ENCODE results near the gene SUGCT.
A peak's percentile ranks its signal among the peaks of the same experiment; 100 is the strongest.
"Not testable (repeated sequence)": the region's sequence is repeated elsewhere in the genome, so short reads cannot be mapped to it uniquely, and the experiment has no call there.

Gene SUGCT

DNA sequence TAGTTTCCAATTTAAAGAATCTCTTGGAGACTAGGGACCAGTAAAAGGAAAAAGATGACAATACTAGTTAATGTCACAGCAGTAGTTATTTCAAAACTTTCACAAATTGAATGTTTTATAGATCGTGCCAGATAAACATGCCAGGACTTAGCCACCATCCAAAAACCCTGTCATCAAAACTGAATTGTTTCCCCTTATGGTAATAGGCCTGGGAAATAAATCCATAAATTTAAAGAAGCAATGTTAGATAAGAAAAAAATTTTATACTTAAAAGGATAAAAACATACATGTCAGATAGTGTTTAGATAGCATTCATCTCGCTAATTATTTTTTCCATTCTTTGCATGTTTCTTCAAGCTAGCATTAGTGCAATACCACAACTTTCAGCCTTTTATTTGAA lies 71.2 kb downstream of the SUGCT start:
- DNase-seq: no peak

DNA sequence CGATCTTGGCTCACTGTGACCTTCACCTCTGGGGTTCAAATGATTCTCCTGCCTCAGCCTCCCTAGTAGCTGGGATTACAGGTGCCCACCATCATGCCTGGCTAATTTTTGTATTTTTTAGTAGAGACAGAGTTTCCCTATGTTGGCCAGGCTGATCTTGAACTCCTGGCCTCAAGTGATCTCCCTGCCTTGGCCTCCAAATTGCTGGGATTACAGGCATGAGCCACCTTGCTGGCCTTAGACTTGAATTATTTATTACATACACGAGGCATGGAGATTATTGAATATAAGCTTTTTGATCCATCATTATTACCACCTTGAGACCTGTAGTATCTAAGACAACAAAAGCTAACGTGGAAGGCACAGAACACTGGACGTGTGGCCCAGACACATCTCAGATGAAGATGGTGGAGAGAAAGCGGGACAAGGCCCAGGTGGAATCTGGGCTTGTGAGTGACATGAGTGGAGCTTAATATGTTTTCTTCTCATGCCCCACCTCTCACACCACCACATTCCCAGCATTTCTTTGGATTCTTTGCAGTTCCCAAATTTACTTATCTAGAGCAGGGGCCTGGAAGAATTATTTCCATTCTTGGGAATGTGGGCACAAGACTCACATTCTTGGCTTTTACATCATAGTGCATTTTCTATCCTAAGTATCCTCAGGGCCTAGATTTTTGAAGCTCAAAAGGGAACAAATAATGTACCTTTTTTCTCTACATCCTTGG lies 76.6 kb downstream of the SUGCT start:
- DNase-seq: no peak

DNA sequence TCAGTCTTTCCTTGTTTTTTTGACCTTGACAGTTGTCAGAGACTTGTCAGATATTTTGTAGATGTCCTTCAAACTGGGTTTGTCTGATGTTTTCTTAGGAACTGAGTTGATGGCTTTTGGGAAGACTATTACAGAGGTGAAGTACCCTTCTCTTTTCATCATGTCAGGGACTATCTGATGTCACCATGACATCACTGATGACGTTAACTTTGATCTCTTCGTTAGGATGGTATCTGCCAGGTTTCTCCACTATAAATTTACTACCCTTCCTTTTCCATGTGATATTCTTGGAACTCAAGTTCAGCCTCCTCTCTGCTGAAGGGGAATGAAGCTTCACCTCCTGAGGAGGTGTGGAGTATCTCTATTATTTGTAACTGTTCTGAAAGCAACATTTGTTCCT lies 78.5 kb downstream of the SUGCT start:
- DNase-seq: no peak

DNA sequence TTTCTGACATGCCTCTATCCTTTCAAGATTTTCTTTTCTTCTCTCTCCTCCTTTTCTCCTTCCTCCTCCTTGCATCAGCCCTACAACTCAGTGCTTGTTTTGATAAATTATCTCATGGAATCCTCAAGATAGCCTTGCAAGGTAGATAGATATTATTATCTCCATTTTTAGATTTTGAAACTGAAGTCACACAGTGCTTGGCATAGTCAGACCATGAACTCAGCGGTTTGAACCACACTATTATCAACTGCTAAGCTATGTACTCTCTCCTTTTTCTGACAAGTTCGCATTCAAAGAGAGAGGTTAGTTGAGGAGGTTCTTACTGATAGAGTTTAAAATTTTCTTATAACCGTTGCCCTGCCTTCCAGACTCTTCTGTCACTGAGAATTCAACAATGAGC lies 79.1 kb downstream of the SUGCT start:
- DNase-seq: no peak

DNA sequence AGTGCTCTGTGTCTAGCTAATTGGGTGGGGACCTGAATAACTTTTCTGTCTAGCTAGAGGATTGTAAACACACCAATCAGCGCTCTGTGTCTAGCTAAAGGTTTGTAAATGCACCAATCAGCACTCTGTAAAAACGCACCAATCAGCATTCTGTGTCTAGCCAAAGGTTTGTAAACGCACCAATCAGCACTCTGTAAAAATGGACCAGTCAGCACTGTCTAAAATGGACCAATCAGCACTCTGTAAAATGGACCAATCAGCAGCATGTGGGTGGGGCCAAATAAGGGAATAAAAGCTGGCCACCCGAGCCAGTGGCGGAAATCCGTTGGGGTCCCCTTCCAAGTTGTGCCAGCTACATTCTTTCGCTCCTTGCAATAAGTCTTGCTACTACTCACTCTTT lies 83.8 kb downstream of the SUGCT start:
- not testable (repeated sequence) for DNase-seq

DNA sequence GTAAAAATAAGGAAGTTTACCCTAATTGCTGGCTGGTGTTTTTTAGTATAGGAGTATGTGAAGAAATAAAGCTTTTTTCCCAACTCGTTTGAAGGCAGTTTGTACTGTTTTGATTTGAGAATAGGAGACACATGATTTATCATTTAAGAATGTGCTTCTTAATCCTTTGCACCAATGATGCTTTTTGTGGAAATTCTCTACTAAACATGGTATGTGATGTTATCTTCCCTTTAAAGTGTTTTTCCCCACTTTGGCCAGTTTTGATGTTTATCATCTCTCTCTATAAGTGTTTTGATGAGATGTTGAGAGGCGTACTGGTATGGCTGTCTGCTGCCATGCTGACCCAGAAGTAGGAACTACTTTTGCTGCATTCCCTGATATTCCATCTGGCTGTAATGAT lies 85.1 kb downstream of the SUGCT start:
- DNase-seq: no peak

DNA sequence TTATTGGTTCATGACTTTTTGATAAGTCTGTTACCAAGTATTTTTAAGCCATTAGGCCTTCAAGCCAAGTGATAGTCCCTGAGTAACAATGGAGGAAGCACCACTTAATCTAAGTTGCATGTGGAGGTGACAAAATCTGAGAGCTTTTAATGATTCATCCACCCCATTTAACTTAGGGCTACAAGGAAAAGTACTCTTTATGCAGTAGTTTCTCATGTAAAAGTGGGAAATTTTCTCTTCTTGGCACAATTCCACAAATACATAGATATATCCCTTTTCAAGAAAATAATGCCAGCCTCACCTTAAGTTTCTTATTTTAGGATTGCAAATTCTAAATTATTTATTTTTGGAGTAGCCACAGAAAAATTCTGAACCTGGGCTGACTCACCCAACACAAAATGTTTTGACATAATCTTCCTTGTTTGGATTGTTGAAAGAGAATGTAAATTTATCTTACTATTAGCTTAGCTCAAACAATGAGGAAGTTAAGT lies 85.7 kb downstream of the SUGCT start:
- no peak for DNase-seq

DNA sequence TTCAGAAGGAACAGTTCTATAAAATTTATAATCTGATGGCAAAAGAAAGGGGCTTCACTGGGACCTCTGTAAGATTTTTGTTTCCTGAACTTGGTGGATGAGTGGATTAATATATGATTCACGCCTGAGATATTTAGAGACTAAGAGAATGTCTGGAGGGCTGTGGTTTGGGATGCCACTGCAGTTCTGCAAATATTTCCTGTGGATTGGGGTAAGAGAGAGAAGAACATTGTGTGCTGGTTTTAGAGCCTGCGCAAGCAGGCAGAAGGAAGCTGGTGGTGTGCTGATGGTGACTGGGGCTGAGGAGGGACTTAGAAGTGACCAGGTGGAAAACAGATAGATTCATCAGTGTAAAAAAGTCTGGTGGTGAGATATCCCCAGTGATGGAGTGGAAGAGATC lies 87.0 kb downstream of the SUGCT start:
- no peak for DNase-seq

DNA sequence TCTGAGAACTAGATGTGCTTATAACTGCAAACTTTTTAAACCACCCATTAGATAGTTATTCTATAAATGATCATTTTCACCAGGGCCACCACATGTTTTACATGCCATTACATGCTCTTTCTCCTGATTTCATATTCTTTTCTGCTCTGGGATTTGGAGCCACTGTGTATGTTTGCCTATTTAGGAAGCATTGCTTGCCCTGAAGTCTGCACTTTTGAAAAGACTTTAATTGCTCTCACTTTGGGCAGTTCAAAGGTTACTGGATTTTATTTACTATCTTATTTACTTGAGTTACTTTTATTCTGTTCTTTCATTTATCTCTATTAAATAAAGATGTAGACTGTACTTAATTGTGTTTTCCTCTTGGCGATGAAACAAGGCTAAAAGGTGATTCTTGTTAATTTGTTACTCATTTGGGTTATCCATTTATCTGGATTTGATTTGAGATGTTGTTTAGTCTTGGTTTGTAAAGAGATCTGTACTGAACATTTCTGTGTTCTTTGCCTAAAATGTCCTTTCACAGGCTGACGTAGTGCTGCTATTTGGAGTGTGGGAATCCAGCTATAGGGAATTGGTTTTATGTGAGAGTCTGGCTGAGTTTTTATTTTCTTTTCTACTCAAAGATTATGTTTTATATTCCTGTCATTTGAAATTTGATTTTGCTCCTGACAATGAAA lies 88.8 kb downstream of the SUGCT start:
- no peak for DNase-seq

DNA sequence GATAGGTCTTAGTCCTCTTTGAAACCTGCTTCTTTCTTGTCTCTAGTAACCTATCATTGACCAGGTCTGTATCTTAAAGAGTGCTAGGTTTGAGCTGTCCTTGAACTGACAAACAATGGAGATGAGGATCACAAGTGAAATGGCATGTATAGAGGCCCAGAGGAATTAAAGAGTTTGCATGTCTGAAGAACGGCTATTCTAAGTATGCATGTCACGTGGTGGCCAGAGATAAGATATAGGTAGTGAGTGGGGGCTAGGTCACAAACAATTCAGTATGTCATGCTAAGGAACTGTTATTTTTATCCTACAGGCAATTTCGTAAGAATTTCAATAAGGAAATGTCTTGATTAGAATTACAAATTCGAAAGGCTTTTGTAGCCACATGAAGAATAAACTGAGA lies 95.3 kb downstream of the SUGCT start:
- DNase-seq: no peak

DNA sequence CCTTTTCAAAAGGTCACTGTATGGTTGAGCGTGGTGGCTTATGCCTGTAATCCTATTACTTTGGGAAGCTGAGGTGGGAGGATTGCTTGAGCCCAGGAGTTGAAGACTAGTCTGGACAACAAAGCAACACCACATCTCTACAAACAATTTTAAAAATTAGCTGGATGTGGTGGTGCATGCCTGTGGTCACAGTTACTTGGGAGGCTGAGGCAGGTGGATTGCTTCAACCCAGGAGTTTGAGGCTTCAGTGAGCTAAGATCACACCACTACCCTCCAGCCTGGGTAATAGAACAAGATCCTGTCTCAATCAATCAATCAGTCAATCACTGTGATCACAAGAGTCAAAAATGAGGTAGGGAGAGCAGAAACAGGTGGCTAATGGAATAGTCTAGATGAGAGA lies 97.0 kb downstream of the SUGCT start:
- no peak for DNase-seq

DNA sequence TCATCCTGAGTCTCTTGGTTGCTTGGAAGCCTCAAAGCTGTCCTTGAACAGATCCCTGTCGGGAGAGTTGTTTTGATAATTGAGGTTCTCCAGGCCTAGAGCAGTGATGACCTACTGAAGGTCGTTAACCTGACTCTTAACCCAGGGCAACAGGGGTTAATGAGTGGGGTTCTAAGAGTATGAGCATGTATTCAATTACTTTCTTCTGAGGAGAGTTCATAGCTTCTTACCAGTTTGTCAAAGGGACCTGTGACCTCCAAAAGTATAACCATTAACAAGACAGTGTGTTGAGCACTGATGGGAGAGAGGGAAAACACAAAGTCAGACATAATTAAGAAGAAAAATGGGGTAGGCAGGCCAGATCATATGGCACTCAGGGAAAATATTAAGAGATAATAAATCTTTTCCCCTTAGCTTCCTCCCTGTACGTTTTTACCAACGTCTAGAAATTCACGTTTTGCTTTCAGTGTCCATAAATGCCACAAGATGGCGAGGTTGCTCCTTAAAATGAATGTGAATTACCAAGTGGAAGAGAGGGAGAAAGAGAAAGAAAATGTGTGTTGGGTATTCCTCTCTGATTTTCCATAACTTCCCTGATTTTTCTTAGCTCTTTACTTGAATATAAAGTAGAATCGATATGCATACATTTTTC lies 97.6 kb downstream of the SUGCT start:
- DNase-seq: peak; percentile 16

DNA sequence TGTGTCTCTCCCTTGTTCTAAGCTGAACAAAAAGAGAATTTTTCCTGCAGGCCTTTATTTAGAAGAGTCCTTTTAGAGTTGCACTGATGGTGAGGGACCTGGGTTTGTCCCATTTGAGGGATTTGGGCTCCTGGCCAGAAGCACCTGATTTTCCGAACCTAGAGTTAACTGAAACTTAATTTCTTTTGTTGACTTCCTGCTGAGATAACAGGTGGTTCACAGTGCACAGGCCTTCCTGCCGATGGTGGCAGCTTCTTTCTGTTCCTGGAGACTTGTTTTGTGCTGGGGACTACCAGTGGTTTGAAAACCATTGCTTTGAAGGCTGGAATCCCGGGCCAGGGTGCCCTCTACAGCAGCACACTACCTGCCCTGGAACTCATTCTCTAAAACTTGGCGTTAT lies 99.2 kb downstream of the SUGCT start:
- no peak for DNase-seq

DNA sequence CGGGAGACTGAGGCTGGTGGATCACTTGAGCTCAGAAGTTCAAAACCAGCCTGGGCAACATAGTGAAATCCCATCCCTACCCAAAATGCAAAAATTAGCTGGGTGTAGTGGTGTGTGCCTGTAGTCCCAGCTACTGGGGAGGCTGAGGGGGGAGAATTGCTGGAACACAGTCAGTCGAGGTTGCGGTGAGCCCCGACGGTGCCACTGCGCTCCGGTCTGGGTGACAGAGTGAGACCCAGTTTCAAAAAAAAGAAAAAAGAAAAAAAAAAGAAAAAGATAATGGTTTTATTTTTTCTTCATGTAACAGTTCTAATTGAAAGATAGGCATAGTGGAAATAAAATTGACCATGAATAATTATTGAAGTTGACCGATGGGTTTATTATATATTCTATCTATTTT lies 99.9 kb downstream of the SUGCT start:
- DNase-seq: no peak

DNA sequence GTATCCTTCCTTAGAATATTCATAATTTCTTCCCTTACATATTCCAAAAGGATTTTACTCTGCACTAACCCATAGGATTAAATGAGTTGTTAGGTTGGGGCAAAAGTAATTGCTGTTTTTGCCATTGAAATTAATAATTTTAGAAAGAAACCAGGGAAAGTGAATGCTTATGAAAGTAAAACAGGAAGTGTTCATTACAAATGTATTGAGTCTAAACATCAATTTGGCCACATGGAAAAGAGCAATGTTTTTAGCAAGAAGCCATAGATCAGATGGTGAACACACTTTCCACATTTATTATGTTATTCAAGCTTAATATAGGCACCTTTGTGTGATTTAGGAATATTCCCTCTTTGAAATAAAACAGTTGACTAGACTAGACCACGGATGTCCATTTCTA lies 102.9 kb downstream of the SUGCT start:
- no peak for DNase-seq

DNA sequence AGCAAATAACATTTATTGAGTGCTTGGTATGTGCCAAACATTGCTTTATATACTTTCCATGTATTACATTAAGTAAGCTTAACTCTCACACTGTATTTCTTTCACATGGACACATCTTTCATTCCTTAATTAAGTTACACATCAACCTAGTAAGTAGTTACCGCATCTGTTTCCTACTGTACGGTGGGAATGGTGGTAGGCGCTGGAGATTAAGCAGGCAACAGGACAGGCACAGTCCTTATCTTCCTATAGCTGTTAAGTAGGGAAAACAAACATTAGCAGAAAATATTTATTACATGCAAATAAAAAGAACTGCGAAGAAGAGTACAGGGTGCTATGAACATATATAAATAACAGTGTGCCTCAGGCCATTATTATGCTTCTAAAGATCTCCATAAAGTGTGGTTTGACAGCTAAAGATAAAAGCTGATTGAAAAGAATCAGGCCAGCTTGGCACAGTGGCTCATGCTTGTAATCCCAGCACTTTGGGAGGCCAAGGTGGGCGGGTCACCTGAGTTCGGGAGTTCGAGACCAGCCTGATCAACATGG lies 105.0 kb downstream of the SUGCT start:
- no peak for DNase-seq

DNA sequence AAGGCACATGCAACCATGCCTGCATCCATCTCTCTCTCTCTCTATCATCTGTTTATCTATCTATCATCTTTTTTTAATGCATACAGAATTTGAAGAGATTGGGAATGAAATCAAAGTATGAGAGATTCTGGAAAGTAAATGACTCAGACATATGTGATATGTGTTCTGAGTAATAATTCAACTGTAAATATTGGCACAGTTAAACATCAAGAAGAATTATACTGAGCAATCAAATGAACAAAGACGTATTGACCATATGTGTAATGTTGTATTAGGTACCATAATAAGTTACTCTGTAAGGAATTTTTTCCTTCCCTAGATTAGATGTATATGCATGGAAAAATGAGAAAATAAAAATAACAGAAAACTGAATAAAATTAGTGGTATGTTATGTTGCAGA lies 108.3 kb downstream of the SUGCT start:
- no peak for DNase-seq

DNA sequence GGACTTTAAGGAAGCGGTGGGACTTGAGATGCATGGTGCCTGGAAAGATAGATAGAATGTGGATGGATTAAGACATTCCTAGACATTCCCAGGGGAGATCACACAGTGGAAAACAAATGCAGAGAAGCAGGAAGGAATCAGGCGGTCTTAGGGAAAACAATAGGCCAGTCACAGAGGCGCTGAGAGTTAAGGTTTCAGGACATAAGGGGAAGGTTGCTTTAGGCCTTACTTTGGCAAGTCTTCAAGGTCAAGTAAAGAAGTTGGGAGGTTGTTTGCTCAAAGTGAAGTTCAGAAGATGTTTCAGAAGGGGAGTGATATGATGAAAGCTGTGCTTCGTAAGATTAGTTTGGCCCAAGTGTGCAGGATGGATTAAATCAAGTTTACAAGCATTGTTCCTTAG lies 109.4 kb downstream of the SUGCT start:
- DNase-seq: no peak

DNA sequence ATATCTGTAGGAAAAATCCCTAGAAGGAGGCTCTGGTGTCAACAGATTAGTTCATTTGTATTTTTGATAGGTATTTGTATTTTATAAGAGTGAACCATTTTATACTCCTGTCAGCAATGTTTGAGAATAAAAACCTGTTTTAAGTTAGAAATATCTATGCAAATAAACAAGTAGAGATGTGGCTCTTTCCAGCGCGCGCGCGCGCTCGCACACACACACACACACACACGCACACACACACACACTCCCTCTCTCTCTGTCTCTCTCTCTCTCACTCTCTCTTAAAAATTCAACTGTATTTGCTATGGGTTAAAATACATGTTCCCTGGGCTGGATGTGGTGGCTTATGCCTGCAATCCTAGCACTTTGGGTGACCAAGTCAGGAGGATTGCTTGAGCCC lies 113.9 kb downstream of the SUGCT start:
- no peak for DNase-seq

DNA sequence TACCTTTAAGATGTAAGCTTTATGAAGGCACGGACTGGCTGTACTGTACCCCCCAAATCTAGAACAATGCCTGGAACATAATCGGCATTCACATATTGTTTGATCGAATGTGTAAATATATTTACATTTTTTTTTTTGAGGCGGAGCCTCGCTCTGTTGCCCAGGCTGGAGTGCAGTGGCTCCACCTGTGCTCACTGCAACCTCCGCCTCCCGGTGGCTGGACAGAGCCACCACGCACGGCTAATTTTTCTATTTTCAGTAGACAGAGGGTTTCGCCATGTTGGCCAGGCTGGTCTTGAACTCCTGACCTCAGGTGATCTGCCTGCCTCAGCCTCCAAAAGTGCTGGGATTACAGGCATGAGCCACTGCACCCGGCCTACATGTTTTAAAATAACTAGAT lies 118.6 kb downstream of the SUGCT start:
- DNase-seq: not testable (repeated sequence)

DNA sequence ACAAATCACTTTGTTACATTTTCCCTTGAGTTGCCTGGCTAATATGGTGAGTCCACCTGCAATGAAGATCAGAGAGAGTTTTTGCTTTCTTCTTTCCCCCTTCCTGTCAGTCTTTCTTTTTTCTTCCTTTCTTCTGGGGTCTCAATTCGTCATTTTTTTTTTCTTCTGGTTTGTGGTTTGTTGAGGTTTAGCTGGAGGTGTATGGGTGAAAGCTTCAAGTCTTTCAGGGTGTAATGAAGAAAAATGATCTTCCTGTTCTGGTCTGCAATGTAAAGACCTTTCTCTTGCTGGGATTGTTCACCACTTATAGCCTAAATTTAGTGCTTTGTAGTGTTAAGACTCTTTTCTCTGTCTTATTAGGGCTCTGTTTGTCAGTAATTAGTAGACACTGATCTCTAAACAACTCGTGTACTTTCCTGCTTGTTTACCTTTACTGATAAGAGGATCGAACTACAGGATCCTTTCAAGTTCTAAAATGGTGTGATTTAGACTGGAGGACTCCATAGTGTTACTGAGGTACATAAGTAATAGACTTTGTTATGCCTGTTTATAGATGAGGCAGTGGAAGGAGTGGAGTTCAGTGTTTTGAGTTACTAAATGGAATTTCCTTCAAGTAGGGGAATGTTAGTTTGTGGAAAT lies 129.1 kb downstream of the SUGCT start:
- no peak for DNase-seq

DNA sequence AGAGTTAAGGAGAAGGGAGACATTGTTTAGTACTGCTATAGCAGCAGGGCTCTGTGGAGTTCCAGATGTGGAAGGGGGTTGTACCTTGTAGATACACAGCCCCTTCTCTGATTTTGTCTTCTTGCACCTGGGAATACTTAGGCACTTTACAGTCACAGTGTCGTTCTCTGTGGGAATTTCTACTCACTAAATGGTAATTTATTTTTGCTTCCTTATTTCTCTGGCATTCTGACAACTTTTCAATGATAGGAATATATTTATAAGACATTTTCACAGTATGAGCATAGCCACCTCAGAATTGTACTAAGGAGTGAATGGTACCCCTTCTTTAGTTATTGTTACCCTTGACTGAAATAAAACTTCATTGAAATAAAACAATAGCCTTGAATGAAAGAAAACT lies 132.8 kb downstream of the SUGCT start:
- DNase-seq: no peak

DNA sequence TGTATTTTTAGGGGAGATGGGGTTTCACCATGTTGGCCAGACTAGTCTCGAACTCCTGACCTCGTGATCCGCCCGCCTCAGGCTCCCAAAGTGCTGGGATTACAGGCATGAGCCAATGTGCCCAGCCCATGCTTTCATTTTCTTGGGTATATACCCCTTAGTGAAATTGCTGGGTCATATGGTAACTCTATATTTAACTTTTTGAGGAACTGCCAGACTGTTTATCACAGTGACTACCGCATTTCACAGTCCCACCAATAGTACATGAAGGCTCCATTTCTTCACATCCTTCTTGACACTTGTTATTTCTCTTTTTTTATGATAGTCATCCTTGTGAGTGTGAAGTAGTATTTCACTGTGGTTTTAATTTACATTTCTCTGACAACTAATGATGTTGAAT lies 134.0 kb downstream of the SUGCT start:
- not testable (repeated sequence) for DNase-seq

Measured in NCI-H1694 (cell line).